HCT116 (cell line): ENCODE results near the gene TMCO4.

Experiments used
- CTCF ChIP-seq, 3 experiments: fragments of 200-600 bp in 1 of 3; sonication (generic) in 1 of 3; IDR thresholded peaks in 2 of 3; conservative IDR thresholded peaks in 1 of 3; 2 replicates each; pipeline ENCODE4 v1.5.1; 2012 to 2017; ENCODE audit warnings: low read depth in 2 of 3, low read length in 2 of 3, antibody characterized with exemption in 1 of 3, borderline replicate concordance in 1 of 3, control low read depth in 1 of 3, mild to moderate bottlenecking in 1 of 3, mixed read lengths in 1 of 3, mixed run types in 1 of 3, moderate library complexity in 1 of 3; ENCODE audit not compliant: insufficient read depth in 1 of 3
- JUND ChIP-seq: IDR thresholded peaks from 2 replicates; pipeline ENCODE4 v1.6.1; 2012
- MAX ChIP-seq: IDR thresholded peaks from 2 replicates; pipeline ENCODE4 v1.6.1; 2012
- POLR2A ChIP-seq: IDR thresholded peaks from 2 replicates; pipeline ENCODE4 v1.7.0; 2011; ENCODE audit warnings: borderline replicate concordance; ENCODE audit not compliant: insufficient read depth, insufficient read length; ENCODE audit errors: extremely low read depth
- SP1 ChIP-seq: IDR thresholded peaks from 2 replicates; pipeline ENCODE4 v1.6.1; 2012; ENCODE audit warnings: low read depth
- ZNF274 ChIP-seq: fragments of 200-500 bp; sonication (Bioruptor generic); IDR thresholded peaks from 2 replicates; pipeline ENCODE4 v1.6.1; 2014; ENCODE audit warnings: mild to moderate bottlenecking, low read depth, low read length, inconsistent platforms

- TF ChIP-seq SP1, result no peak
- no peak for TF ChIP-seq JUND
- TF ChIP-seq CTCF (IDR thresholded peaks at IDR 0.05 in 2 of 3, conservative IDR thresholded peaks at IDR 0.05 in 1 of 3; ENCODE audit: borderline replicate concordance in 1 of 3, insufficient read depth in 1 of 3, low read depth in 2 of 3, low read length in 2 of 3), result no peak
- no peak for TF ChIP-seq POLR2A
- no peak for TF ChIP-seq ZNF274
- no peak for TF ChIP-seq MAX
Measured at GRCh38 chr1:19708567-19709110, 91.1 kb downstream of the TMCO4 start.
